ENCODE data around the gene GKAP1.
"Not testable (repeated sequence)": the region's sequence is repeated elsewhere in the genome, so short reads cannot be mapped to it uniquely, and the experiment has no call there.

GKAP1 gene

DNA sequence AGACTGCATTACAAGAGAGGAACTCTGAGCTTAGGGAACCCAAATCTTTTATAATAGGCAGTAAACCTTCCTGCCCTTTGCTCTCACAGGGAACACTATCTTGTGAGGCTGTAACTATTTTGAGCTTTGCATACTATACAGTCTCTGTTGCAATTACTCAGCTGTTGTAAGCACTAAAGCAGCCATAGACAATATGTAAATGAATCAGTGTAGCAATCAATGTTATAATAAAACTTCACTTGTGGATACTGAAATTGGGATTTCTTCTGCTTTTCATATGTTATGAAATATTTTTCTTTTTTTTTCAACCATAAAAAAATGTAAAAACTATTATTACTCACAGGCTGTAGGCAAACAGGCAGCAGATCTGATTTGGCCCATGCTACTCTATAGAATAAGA lies 93.1 kb downstream of the GKAP1 start:
- Histone ChIP-seq H3K4me3 (ENCODE audit: low read depth in 1 of 2, low read length in 2 of 2) (no peak overlapping the region), H3K36me3 (ENCODE audit: control insufficient read depth in 1 of 2, insufficient read depth in 2 of 2, low read length in 2 of 2) (no peaks in the 10 kb centered on the region), H3K9me3 (ENCODE audit: control insufficient read depth in 1 of 2, low read length in 2 of 2) (no peaks in the 10 kb centered on the region), H3K27me3 (ENCODE audit: low read depth, low read length) (no peaks in the 10 kb centered on the region), H3K4me1 (ENCODE audit: control insufficient read depth in 1 of 2, insufficient read depth in 2 of 2, low read length in 2 of 2) (no peaks in the 10 kb centered on the region), H3K27ac (ENCODE audit: low read length) (no peak overlapping the region)

GRCh38 chr9:83722726-83723495 lies 94.7 kb downstream of the GKAP1 start:
- Histone ChIP-seq H3K4me3 (ENCODE audit: low read depth in 1 of 2, low read length in 2 of 2) (no peak overlapping the region), H3K36me3 (ENCODE audit: control insufficient read depth in 1 of 2, insufficient read depth in 2 of 2, low read length in 2 of 2) (no peaks in the 10 kb centered on the region), H3K4me1 (ENCODE audit: control insufficient read depth in 1 of 2, insufficient read depth in 2 of 2, low read length in 2 of 2) (no peaks in the 10 kb centered on the region), H3K27ac (ENCODE audit: low read length) (no peak overlapping the region), H3K27me3 (ENCODE audit: low read depth, low read length) (no peaks in the 10 kb centered on the region), H3K9me3 (ENCODE audit: control insufficient read depth in 1 of 2, low read length in 2 of 2) (no peaks in the 10 kb centered on the region)

DNA sequence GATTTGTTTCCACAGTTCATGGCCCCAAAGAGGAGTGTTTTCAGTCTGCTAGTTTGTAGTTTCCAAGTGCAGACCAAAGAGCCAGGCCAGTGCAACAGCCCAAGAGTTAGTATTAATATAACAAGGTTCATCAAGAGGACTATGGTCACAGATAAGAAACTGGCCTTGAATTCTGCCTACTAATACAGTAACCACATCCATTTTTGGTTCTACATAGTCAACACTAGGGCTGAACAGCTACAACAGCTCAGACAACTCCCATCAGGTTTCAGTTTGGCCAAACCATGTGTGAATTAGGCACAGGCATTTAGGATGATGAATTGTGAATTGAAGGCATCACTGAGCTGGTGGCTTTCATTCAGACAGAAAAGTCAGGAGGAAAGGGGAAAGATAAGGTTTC lies 96.1 kb downstream of the GKAP1 start:
- Histone ChIP-seq H3K4me1 (ENCODE audit: control insufficient read depth in 1 of 2, insufficient read depth in 2 of 2, low read length in 2 of 2) (no peaks in the 10 kb centered on the region), H3K4me3 (ENCODE audit: low read depth in 1 of 2, low read length in 2 of 2) (no peak overlapping the region), H3K27ac (ENCODE audit: low read length) (no peak overlapping the region), H3K27me3 (ENCODE audit: low read depth, low read length) (no peaks in the 10 kb centered on the region), H3K9me3 (ENCODE audit: control insufficient read depth in 1 of 2, low read length in 2 of 2) (no peaks in the 10 kb centered on the region), H3K36me3 (ENCODE audit: control insufficient read depth in 1 of 2, insufficient read depth in 2 of 2, low read length in 2 of 2) (no peaks in the 10 kb centered on the region)

DNA sequence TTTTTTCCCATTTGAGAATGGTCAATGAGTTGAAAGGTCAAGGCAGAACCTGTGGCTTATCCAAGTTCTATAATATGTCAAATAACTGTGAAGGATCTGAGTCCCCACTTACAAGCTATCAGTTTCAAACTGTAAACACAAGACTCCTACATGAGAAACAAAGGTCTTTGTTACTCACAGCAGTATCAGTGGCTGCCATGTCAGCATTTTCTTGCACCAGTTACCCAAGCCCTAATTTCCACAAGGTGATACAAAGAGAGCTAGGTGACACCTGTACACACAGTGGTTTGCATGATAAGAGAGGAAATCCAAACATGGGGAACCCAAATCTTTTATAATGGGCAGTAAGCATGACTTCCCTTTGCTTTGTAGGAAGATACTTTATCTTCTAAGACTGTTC lies 101.8 kb downstream of the GKAP1 start:
- Histone ChIP-seq H3K9me3 (ENCODE audit: control insufficient read depth in 1 of 2, low read length in 2 of 2) (no peaks in the 10 kb centered on the region), H3K27me3 (ENCODE audit: low read depth, low read length) (no peaks in the 10 kb centered on the region), H3K4me3 (ENCODE audit: low read depth in 1 of 2, low read length in 2 of 2) (no peak overlapping the region), H3K4me1 (ENCODE audit: control insufficient read depth in 1 of 2, insufficient read depth in 2 of 2, low read length in 2 of 2) (no peaks in the 10 kb centered on the region), H3K36me3 (ENCODE audit: control insufficient read depth in 1 of 2, insufficient read depth in 2 of 2, low read length in 2 of 2) (peaks cover 0 to 6% of the 10 kb centered on the region in 2 donors), H3K27ac (ENCODE audit: low read length) (no peak overlapping the region)

DNA sequence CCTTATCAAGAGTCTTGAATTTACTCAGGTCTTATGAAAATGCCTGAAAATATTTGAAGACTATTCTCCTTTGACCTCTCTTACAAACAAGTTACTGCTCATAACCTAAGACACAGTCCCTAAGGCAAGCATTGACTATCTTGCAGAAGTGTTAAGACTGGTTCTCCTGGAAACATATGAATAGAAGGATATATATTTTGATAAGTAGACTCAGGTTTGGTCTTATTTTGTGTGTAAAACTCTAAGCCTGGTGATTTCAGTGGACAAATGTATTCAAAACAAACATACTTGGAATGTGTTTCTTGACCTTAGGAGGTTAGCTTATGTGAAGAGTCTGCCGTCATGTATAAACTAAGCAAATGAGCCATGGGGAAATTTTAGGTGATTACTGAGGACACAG lies 102.3 kb downstream of the GKAP1 start:
- Histone ChIP-seq H3K4me3 (ENCODE audit: low read depth in 1 of 2, low read length in 2 of 2) (no peak overlapping the region), H3K36me3 (ENCODE audit: control insufficient read depth in 1 of 2, insufficient read depth in 2 of 2, low read length in 2 of 2) (peaks cover 0 to 6% of the 10 kb centered on the region in 2 donors), H3K27ac (ENCODE audit: low read length) (no peak overlapping the region), H3K27me3 (ENCODE audit: low read depth, low read length) (no peaks in the 10 kb centered on the region), H3K4me1 (ENCODE audit: control insufficient read depth in 1 of 2, insufficient read depth in 2 of 2, low read length in 2 of 2) (no peaks in the 10 kb centered on the region), H3K9me3 (ENCODE audit: control insufficient read depth in 1 of 2, low read length in 2 of 2) (no peaks in the 10 kb centered on the region)

DNA sequence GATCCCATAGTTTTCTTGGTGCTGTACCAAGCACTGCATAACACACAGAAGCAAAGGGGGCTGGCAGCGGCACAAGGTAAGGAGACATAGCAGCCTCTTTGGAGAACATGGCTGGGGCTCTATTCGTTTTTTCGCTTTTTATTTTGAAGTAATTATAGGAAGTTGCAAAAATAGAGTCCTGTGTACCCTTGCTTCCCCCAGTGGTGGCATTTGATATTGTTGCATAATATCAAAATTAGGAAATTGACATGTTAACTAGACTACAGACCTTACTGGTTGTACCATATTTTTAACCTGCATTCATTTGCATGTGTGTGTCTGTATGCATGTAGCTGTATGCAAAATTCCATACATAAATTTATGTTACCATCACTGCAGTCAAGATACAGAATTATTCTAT lies 103.2 kb downstream of the GKAP1 start:
- Histone ChIP-seq H3K9me3 (ENCODE audit: control insufficient read depth in 1 of 2, low read length in 2 of 2) (no peaks in the 10 kb centered on the region), H3K36me3 (ENCODE audit: control insufficient read depth in 1 of 2, insufficient read depth in 2 of 2, low read length in 2 of 2) (peaks cover 0 to 6% of the 10 kb centered on the region in 2 donors), H3K4me3 (ENCODE audit: low read depth in 1 of 2, low read length in 2 of 2) (no peak overlapping the region), H3K27me3 (ENCODE audit: low read depth, low read length) (no peaks in the 10 kb centered on the region), H3K4me1 (ENCODE audit: control insufficient read depth in 1 of 2, insufficient read depth in 2 of 2, low read length in 2 of 2) (no peaks in the 10 kb centered on the region), H3K27ac (ENCODE audit: low read length) (no peak overlapping the region)

DNA sequence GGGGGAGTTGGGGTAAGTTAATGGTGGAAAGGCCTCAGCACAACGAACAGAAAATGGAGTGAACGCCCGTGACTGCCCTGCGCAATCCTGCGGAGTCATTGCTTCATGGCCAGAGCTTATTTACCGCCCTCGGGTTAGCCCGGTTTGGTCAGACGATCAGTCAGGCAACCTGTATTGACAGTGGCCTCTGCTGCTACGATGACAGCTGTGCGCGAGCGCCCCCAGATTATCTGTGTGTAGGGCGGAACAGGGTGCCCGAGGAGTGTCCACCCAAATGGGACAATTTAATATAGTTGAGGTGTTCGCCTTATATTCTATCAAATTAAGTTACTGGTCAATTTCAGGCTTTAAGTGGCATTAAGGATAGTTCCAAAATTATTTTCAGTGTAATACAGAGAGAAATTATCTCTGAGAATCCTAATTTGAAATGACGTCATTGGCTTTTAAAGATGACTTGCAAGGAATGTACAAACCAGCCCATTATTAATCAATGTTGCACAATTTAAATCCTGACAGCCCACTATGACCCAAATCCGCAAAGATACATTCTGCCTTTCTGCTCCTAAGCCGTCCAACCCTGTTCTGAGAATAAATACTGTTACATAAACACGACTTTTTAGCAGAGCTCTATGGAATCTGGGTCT lies 108.9 kb downstream of the GKAP1 start:
- peak overlapping the region; percentile 87 to 90 for H3K4me3 ChIP-seq (ENCODE audit: low read depth in 1 of 2, low read length in 2 of 2)
- peaks cover 5 to 20% of the 10 kb centered on the region in 2 donors for H3K4me1 ChIP-seq (ENCODE audit: control insufficient read depth in 1 of 2, insufficient read depth in 2 of 2, low read length in 2 of 2)
- peaks cover 0 to 21% of the 10 kb centered on the region in 2 donors for H3K36me3 ChIP-seq (ENCODE audit: control insufficient read depth in 1 of 2, insufficient read depth in 2 of 2, low read length in 2 of 2)
- peak overlapping the region; percentile 99 for H3K27ac ChIP-seq (ENCODE audit: low read length)
- no peaks in the 10 kb centered on the region for H3K9me3 ChIP-seq (ENCODE audit: control insufficient read depth in 1 of 2, low read length in 2 of 2)
- no peaks in the 10 kb centered on the region for H3K27me3 ChIP-seq (ENCODE audit: low read depth, low read length)

DNA sequence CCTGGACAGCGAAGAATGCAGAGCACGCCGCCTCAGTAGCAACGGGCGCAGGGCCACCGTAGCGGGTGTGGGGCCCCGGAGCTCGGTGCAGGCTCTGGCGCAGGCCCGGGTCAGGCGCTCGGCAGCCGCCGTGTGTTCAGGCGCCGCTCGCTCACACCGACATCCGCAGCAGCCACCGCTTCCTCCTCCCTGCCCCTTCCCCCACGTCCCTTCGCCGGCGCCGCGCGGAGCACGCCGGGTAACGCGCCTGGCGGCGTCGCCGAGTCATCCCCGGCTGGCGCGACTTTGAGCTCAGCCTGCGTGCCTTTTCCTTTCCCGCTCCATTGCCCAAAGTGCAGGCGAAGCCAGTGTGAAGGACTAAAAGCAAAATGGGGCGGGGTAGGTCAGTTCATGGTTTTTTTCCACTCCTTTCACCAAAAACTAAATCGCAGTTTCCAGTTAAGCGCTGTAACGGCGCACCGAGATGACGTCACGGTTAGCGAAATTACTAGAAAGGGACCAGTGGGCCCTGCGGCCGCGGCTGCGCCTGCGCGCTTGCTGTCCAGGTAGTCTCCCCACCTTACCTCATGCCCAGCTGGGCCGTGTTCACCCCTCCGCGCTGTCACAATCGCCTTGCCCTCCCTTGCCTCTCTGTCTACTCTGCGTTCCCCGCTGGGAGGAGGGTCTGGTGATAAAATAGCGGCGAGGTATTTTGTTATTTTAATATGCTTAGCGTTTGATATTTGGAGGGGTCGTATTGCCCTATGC lies 109.6 kb downstream of the GKAP1 start, which contains the start of gene UBQLN1:
Gene UBQLN1 (minus strand): TSS at position 191 of the 747 bp plus-strand sequence. CDS start 279 bp downstream, outside the sequence.
- Histone ChIP-seq H3K4me3 (ENCODE audit: low read depth in 1 of 2, low read length in 2 of 2) (peak within 1 kb of the TSS; percentile 87 to 90), H3K4me1 (ENCODE audit: control insufficient read depth in 1 of 2, insufficient read depth in 2 of 2, low read length in 2 of 2) (peaks cover 5 to 20% of the 10 kb centered on the region in 2 donors), H3K9me3 (ENCODE audit: control insufficient read depth in 1 of 2, low read length in 2 of 2) (no peaks in the 10 kb centered on the region), H3K27me3 (ENCODE audit: low read depth, low read length) (no peaks in the 10 kb centered on the region), H3K27ac (ENCODE audit: low read length) (peak within 1 kb of the TSS; percentile 99), H3K36me3 (ENCODE audit: control insufficient read depth in 1 of 2, insufficient read depth in 2 of 2, low read length in 2 of 2) (peaks cover 0 to 18% of the 10 kb centered on the region in 2 donors)

DNA sequence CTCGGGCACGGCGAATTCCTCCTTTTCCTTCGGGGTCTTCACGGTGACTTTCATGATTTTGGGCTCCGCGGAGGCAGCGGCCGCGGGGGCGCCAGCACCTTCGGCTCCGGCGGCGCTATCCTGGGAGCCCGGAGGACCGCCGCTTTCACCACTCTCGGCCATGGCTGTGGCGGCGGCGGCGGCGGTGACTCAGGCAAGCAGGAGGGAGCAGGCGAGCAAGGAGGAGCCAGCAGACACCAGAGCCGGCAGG lies 110.1 kb downstream of the GKAP1 start:
- H3K9me3 ChIP-seq (ENCODE audit: control insufficient read depth in 1 of 2, low read length in 2 of 2): no peaks in the 10 kb centered on the region
- H3K36me3 ChIP-seq (ENCODE audit: control insufficient read depth in 1 of 2, insufficient read depth in 2 of 2, low read length in 2 of 2): peaks cover 0 to 15% of the 10 kb centered on the region in 2 donors
- H3K4me3 ChIP-seq (ENCODE audit: low read depth in 1 of 2, low read length in 2 of 2): peak overlapping the region; percentile 87 to 90
- peaks cover 8 to 20% of the 10 kb centered on the region in 2 donors for H3K4me1 ChIP-seq (ENCODE audit: control insufficient read depth in 1 of 2, insufficient read depth in 2 of 2, low read length in 2 of 2)
- H3K27me3 ChIP-seq (ENCODE audit: low read depth, low read length): no peaks in the 10 kb centered on the region
- peak overlapping the region; percentile 99 for H3K27ac ChIP-seq (ENCODE audit: low read length)

GRCh38 chr9:83706676-83707517 lies 110.7 kb downstream of the GKAP1 start:
- H3K36me3 ChIP-seq (ENCODE audit: control insufficient read depth in 1 of 2, insufficient read depth in 2 of 2, low read length in 2 of 2): peaks cover 0 to 15% of the 10 kb centered on the region in 2 donors
- H3K4me3 ChIP-seq (ENCODE audit: low read depth in 1 of 2, low read length in 2 of 2): peak overlapping the region; percentile 87 to 90
- H3K27ac ChIP-seq (ENCODE audit: low read length): peak overlapping the region; percentile 99
- H3K27me3 ChIP-seq (ENCODE audit: low read depth, low read length): no peaks in the 10 kb centered on the region
- H3K9me3 ChIP-seq (ENCODE audit: control insufficient read depth in 1 of 2, low read length in 2 of 2): no peaks in the 10 kb centered on the region
- peaks cover 8 to 20% of the 10 kb centered on the region in 2 donors for H3K4me1 ChIP-seq (ENCODE audit: control insufficient read depth in 1 of 2, insufficient read depth in 2 of 2, low read length in 2 of 2)

- H3K27ac ChIP-seq (ENCODE audit: low read length); H3K27me3 ChIP-seq (ENCODE audit: low read depth, low read length); H3K9me3 ChIP-seq (ENCODE audit: control insufficient read depth in 1 of 2, low read length in 2 of 2); H3K4me3 ChIP-seq (ENCODE audit: low read depth in 1 of 2, low read length in 2 of 2): not testable (repeated sequence)
- peaks cover 0 to 15% of the 10 kb centered on the region in 2 donors for H3K36me3 ChIP-seq (ENCODE audit: control insufficient read depth in 1 of 2, insufficient read depth in 2 of 2, low read length in 2 of 2)
- H3K4me1 ChIP-seq (ENCODE audit: control insufficient read depth in 1 of 2, insufficient read depth in 2 of 2, low read length in 2 of 2): peaks cover 8 to 29% of the 10 kb centered on the region in 2 donors
Measured at GRCh38 chr9:83705219-83705651, 112.3 kb downstream of the GKAP1 start.
